Ovary (tissue), 9 donors: Measurements from ENCODE around the gene GLI1. TPM values are rescaled to one million over a fixed set of nuclear protein-coding genes. Genes with fewer than 3 reads are reported as not detected.

ENCODE experiments used
- DNase-seq, 5 donors: peaks; one replicate each; pipeline ENCODE4 v3.0.0-alpha.2; 2019 to 2020
- H3K27ac ChIP-seq, 2 donors: fragments of 200-600 bp; one replicate each; pipeline versions ENCODE4 v1.5.1 to v1.8.0; 2019 to 2022
- H3K27me3 ChIP-seq: fragments of 200-600 bp; one replicate; pipeline ENCODE4 v1.8.0; 2022
- H3K36me3 ChIP-seq: fragments of 200-600 bp; sonication (generic); one replicate; pipeline ENCODE4 v1.5.1; 2019
- H3K4me1 ChIP-seq: one replicate; pipeline ENCODE4 v1.8.1; 2013; ENCODE audit warnings: mild to moderate bottlenecking, moderate library complexity; ENCODE audit not compliant: insufficient read depth
- H3K4me3 ChIP-seq: fragments of 200-600 bp; sonication (generic); one replicate; pipeline ENCODE4 v1.5.1; 2017
- H3K9me3 ChIP-seq, 2 donors: fragments of 200-600 bp in 1 of 2; sonication (generic) in 1 of 2; one replicate each; pipeline versions ENCODE4 v1.5.1 to v1.8.1; 2013 to 2019; ENCODE audit warnings: mild to moderate bottlenecking in 1 of 2, moderate library complexity in 1 of 2
- CTCF ChIP-seq, 3 donors: fragments of 450-650 bp in 2 of 3; fragments of 200-600 bp in 1 of 3; IDR thresholded peaks; one replicate each; pipeline versions ENCODE4 v1.5.1 to v1.8.0; 2016 to 2022; ENCODE audit warnings: antibody characterized with exemption in 3 of 3, mild to moderate bottlenecking in 1 of 3
- EP300 ChIP-seq: sonication (generic); formaldehyde crosslinking; IDR thresholded peaks from one replicate; pipeline ENCODE4 v1.6.1; 2017; ENCODE audit warnings: antibody characterized with exemption
- POLR2A ChIP-seq: fragments of 450-650 bp; IDR thresholded peaks from one replicate; pipeline ENCODE4 v1.6.1; 2017; ENCODE audit warnings: antibody characterized with exemption, mild to moderate bottlenecking, moderate library complexity
- WGBS, 3 donors: extraction: QIAGEN DNeasy Blood & Tissue Kit in 1 of 3; methylation state at CpG; one replicate each; pipeline versions ENCODE4 v1.1.5 to v1.1.7; 2013 to 2017; 5-methylcytosine and 5-hydroxymethylcytosine counted together
- intact Hi-C, 4 donors: fragments of 100-400 bp; cut with DNase I; formaldehyde crosslinking; loops; one replicate each; pipeline versions ENCODE4 v1.11.0 to v1.15.1; 2022 to 2023
- polyA plus RNA-seq, 2 donors: library from polyadenylated mRNA; stranded (reverse); fragments of 200-250 nt in 1 of 2; fragments of 350-450 nt in 1 of 2; fragmentation: Illumina TruSeq in 1 of 2; extraction: RNeasy Lipid Tissue Mini Kit (QIAGEN cat#74804) in 1 of 2; gene quantifications; one replicate each; pipeline ENCODE4 v1.2.3, GENCODE V29; 2013 to 2014
- total RNA-seq, 7 donors: library from RNA; depleted of rRNA in 2 of 7; stranded (reverse); fragments of >200 nt in 2 of 7; fragmentation: NEBNext Ultra II Directional in 3 of 7; extraction: Animal tissue kit (Norgen Biotek cat#: 25700) in 3 of 7; gene quantifications; one replicate each; pipeline versions ENCODE4 v1.1.0 to v1.2.4, GENCODE V29; 2016 to 2023
- donor health status: DM: no; HTN: no; CAD: no; lungs with moderate emphysema.
- donor health status: DM: no; HTN: no; CAD: no.
- donor health status: Bipolar disorder and iron deficiency.
- donor health status: DM: yes; HTN: yes; CAD: no.
- donor health status: DM: no; HTN: no; CAD: no.
- donor health status: DM: yes; HTN: yes; CAD: no.

Gene GLI1
- total and polyA plus RNA-seq, 9 donors, result 0.48 to 4.1 (median 1.5) TPM; not detected in 1

GRCh38 chr12:57481671-57482070, 22.1 kb downstream of the GLI1 start:
- intact Hi-C loops, result no loop called here
- H3K4me1 ChIP-seq, result no peaks in the 10 kb centered on the region
- no peaks in the 10 kb centered on the region for H3K9me3 ChIP-seq
- H3K27me3 ChIP-seq, result no peaks in the 10 kb centered on the region
- H3K36me3 ChIP-seq, result no peaks in the 10 kb centered on the region
- no peak overlapping the region for H3K27ac ChIP-seq
- H3K4me3 ChIP-seq, result no peak overlapping the region
- TF ChIP-seq CTCF (IDR thresholded peaks at IDR 0.05) (no peak), EP300 (no peak), POLR2A (no peak)
- DNase-seq, result no peak
- 76 to 84% (median 82%) methylated on average over 1 of the region's 1 CpG for WGBS, 3 donors

- 18 to 30% (median 23%) methylated on average over 5 of the region's 5 CpGs for WGBS, 3 donors
- H3K9me3 ChIP-seq, result no peaks in the 10 kb centered on the region
- no peaks in the 10 kb centered on the region for H3K4me1 ChIP-seq
- H3K27ac ChIP-seq, result no peak overlapping the region
- no peak for DNase-seq
- H3K27me3 ChIP-seq, result no peaks in the 10 kb centered on the region
- intact Hi-C loops, result no loop called here
- H3K36me3 ChIP-seq, result no peaks in the 10 kb centered on the region
- TF ChIP-seq CTCF (IDR thresholded peaks at IDR 0.05) (no peak), POLR2A (no peak), EP300 (no peak)
- H3K4me3 ChIP-seq, result no peak overlapping the region
Measured at GRCh38 chr12:57483466-57483865, 23.9 kb downstream of the GLI1 start.

GRCh38 chr12:57485695-57486094, 26.1 kb downstream of the GLI1 start:
- H3K4me1 ChIP-seq, result peaks cover 5% of the 10 kb centered on the region
- no peak for TF ChIP-seq CTCF (IDR thresholded peaks at IDR 0.05)
- no peak for TF ChIP-seq EP300
- TF ChIP-seq POLR2A, result no peak
- H3K27ac ChIP-seq, result no peak overlapping the region
- no peak overlapping the region for H3K4me3 ChIP-seq
- no peaks in the 10 kb centered on the region for H3K9me3 ChIP-seq
- intact Hi-C loops, result no loop called here
- H3K36me3 ChIP-seq, result no peaks in the 10 kb centered on the region
- no peak for DNase-seq
- no peaks in the 10 kb centered on the region for H3K27me3 ChIP-seq

GRCh38 chr12:57487055-57487596, 27.5 kb downstream of the GLI1 start:
- H3K27me3 ChIP-seq, result no peaks in the 10 kb centered on the region
- intact Hi-C loops, result no loop called here

More at GRCh38 chr12:57487055-57487596, 27.5 kb downstream of the GLI1 start:
- Histone ChIP-seq H3K36me3 (no peaks in the 10 kb centered on the region), H3K9me3 (no peaks in the 10 kb centered on the region), H3K4me1 (peaks cover 5% of the 10 kb centered on the region), H3K27ac (no peak overlapping the region), H3K4me3 (peak overlapping the region; percentile 81)
- DNase-seq, result peak in 2 of 5 donors; percentile 44 to 55
- WGBS, 3 donors, result 79 to 86% (median 82%) methylated on average over 27 of the region's 27 CpGs
- TF ChIP-seq EP300 (no peak), CTCF (IDR thresholded peaks at IDR 0.05) (no peak), POLR2A (no peak)
